ENCODE data around the gene BPIFB4. TPM values are rescaled to one million over a fixed set of nuclear protein-coding genes. Genes with fewer than 3 reads are reported as not detected.

BPIFB4 gene
- total and polyA plus RNA-seq, 2 of the 4 experiments (the other 2 are of a cell fraction): not detected

DNA sequence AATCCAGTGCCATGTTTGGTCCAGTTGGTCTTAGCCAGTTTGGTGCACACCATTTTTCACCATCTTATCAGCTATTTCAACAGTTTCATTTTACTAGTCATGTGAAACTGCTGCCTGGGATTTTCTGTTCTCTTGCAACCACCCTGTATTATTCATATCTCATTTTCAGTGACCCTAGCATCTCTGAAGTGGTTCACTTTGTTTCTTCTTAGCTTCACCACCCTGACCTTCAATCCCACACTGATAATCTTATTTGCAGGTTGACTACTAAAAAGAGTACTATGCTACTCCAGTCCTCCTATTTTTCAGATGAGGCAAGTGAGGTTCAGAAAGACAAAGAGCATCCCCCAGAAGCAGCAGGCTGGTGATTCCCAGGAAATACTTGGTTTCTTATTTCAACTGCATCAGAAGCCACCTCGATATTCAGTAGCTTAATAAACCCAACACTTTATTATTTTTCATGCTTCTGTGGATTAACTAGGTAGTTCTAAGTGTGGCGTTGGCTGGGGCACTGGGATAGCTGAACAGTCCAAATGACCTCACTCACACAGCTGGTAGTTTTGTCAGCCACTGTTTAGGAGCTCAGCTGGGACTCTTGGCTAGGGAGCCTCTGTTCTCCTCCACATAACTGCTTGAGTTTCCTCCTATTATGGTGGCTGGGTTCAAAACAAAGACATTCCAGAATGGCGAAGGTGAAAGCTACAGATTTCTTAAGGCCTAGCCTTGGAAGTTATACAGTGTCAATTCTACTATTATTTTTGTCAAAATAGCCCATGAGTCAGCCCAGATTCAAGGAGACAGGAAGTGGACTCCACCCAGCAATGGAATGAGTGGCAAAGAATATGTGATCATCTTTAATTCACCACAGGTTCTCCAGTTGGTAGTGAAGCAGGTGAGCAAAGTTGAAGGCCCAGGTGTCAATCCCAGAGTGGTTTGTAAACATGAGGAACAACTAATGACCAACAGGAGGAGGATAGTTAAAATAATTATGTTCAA is 40.6 kb downstream of the BPIFB4 start:
- Histone ChIP-seq H4K8ac (ENCODE audit: low read depth in 2 of 2, low read length in 2 of 2) (no peak overlapping the region), H2BK120ac (ENCODE audit: low read depth, low read length) (no peak overlapping the region), H3K9me3 (ENCODE audit: control insufficient read depth, insufficient read depth, low read length) (no peaks in the 10 kb centered on the region), H4K5ac (ENCODE audit: low read depth, low read length) (no peak overlapping the region), H3K4me3 (ENCODE audit: insufficient read depth, low read depth, low read length) (no peak overlapping the region), H3K79me1 (ENCODE audit: low read depth in 1 of 2, low read length in 2 of 2) (no peaks in the 10 kb centered on the region), H3K14ac (replicated peaks; ENCODE audit: low read depth, low read length) (no peak overlapping the region), H3K9me1 (ENCODE audit: insufficient read depth, low read length) (no peaks in the 10 kb centered on the region), H3K27ac (ENCODE audit: insufficient read depth, low read length) (no peak overlapping the region), H2BK5ac (ENCODE audit: low read depth, low read length, poor library complexity, severe bottlenecking) (no peak overlapping the region), H3K4me2 (ENCODE audit: low read depth, low read length) (no peak overlapping the region), H3K18ac (ENCODE audit: low read depth, low read length) (no peak overlapping the region), H3K4me1 (ENCODE audit: control insufficient read depth, insufficient read depth, low read length) (no peaks in the 10 kb centered on the region), H2AK5ac (ENCODE audit: low read depth, low read length) (no peak overlapping the region), H2AFZ (replicated peaks; ENCODE audit: low read length, poor library complexity) (no peak overlapping the region), H3K36me3 (ENCODE audit: control insufficient read depth, insufficient read depth, low read length) (no peaks in the 10 kb centered on the region), H2BK15ac (ENCODE audit: low read depth, low read length) (no peak overlapping the region), H3K56ac (ENCODE audit: extremely low read depth, insufficient read depth, low read length) (no peak overlapping the region), H2BK20ac (ENCODE audit: low read depth, low read length) (no peak overlapping the region), H4K20me1 (ENCODE audit: insufficient read depth, low read length) (no peaks in the 10 kb centered on the region), H3K4ac (ENCODE audit: low read depth, low read length) (no peak overlapping the region), H3K23ac (ENCODE audit: low read depth, low read length) (no peak overlapping the region), H3K27me3 (ENCODE audit: control insufficient read depth, insufficient read depth, low read length) (peaks cover 4% of the 10 kb centered on the region; the same call in 1 of the 2 replicates), H4K91ac (ENCODE audit: insufficient read depth, low read depth, low read length) (no peak overlapping the region), H3K9ac (ENCODE audit: low read depth, low read length) (no peak overlapping the region), H2AK9ac (replicated peaks; ENCODE audit: low read depth, low read length, poor library complexity) (no peak overlapping the region)
- BruUV-seq (replicated peaks): no TSS peak
- DNase-seq (no peak), ATAC-seq (ENCODE audit: low read depth) (no peak)
- CTCF ChIA-PET: no interaction called here
- no peak for TF ChIP-seq SMC3 (IDR thresholded peaks at IDR 0.05; ENCODE audit: low read depth, low read length)
- TF ChIP-seq CTCF (conservative IDR thresholded peaks at IDR 0.05; ENCODE audit: low read depth, low read length): no peak
- TF ChIP-seq RCOR1 (IDR thresholded peaks at IDR 0.05; ENCODE audit: insufficient replicate concordance, low read length): no peak
- no peak for TF ChIP-seq MAFK (IDR thresholded peaks at IDR 0.05; ENCODE audit: low read depth, low read length)
- no peak for TF ChIP-seq RFX5 (IDR thresholded peaks at IDR 0.05; ENCODE audit: low read depth, low read length)
- TF ChIP-seq, protein P1, sequence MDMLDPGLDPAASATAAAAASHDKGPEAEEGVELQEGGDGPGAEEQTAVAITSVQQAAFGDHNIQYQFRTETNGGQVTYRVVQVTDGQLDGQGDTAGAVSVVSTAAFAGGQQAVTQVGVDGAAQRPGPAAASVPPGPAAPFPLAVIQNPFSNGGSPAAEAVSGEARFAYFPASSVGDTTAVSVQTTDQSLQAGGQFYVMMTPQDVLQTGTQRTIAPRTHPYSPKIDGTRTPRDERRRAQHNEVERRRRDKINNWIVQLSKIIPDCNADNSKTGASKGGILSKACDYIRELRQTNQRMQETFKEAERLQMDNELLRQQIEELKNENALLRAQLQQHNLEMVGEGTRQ (IDR thresholded peaks at IDR 0.05; ENCODE audit: low read depth, low read length): no peak
- TF ChIP-seq ELK1 (IDR thresholded peaks at IDR 0.05; ENCODE audit: borderline replicate concordance, low read depth, low read length): no peak
- TF ChIP-seq CEBPB (IDR thresholded peaks at IDR 0.05; ENCODE audit: low read depth, low read length): no peak
- no peak for TF ChIP-seq BHLHE40 (IDR thresholded peaks at IDR 0.05; ENCODE audit: low read depth, low read length)
- no peak for TF ChIP-seq POLR2A (IDR thresholded peaks at IDR 0.05; ENCODE audit: low read depth, low read length)
- no peak for TF ChIP-seq MXI1 (IDR thresholded peaks at IDR 0.05; ENCODE audit: borderline replicate concordance, low read depth, low read length)
- no peak for TF ChIP-seq FOS (IDR thresholded peaks at IDR 0.05; ENCODE audit: low read depth, low read length)
- TF ChIP-seq CHD1 (IDR thresholded peaks at IDR 0.05; ENCODE audit: low read depth, low read length): no peak
- TF ChIP-seq MAZ (IDR thresholded peaks at IDR 0.05; ENCODE audit: borderline replicate concordance, low read depth, low read length): no peak
- dilution Hi-C loops (cut with HindIII; ENCODE audit: low sequenced_read_pairs, unreplicated experiment) (no loop called here), intact Hi-C loops (cut with micrococcal nuclease) (no loop called here), in situ Hi-C loops (cut with MboI; ENCODE audit: low sequenced_read_pairs) (no loop called here)
- POLR2A ChIA-PET (ENCODE audit: unreplicated experiment): no interaction called here
- no CpG with 5 or more reads among the region's 3 CpGs for WGBS, 2 experiments (ENCODE audit: extremely low coverage in 2 of 2, insufficient read length in 1 of 2)

Measured in IMR-90 (cell line).